Effector memory CD4-positive, alpha-beta T cell (primary cell): ENCODE measurements around the gene MAT2A.

Source experiments
- DNase-seq, 3 donors: peaks; one replicate each; pipeline ENCODE4 v3.0.0-alpha.2; 2020
- H3K27ac ChIP-seq: 2 replicates; pipeline ENCODE4 v1.7.0; 2013; ENCODE audit warnings: mild to moderate bottlenecking, low read length, moderate library complexity; ENCODE audit not compliant: insufficient read depth, poor library complexity, severe bottlenecking
- H3K27me3 ChIP-seq: replicated peaks from 2 replicates; pipeline ENCODE4 v1.7.0; 2013; ENCODE audit warnings: mild to moderate bottlenecking, low read length; ENCODE audit not compliant: insufficient read depth, control insufficient read depth, poor library complexity, severe bottlenecking
- H3K36me3 ChIP-seq: 2 replicates; pipeline ENCODE4 v1.7.0; 2013; ENCODE audit warnings: mild to moderate bottlenecking, low read length, moderate library complexity; ENCODE audit not compliant: control insufficient read depth, insufficient read depth
- H3K4me1 ChIP-seq: 2 replicates; pipeline ENCODE4 v1.7.0; 2013; ENCODE audit warnings: low read length, mild to moderate bottlenecking; ENCODE audit not compliant: control insufficient read depth, insufficient read depth, poor library complexity, severe bottlenecking
- H3K4me3 ChIP-seq: 2 replicates; pipeline ENCODE4 v1.7.0; 2013; ENCODE audit warnings: low read length, low read depth, mild to moderate bottlenecking; ENCODE audit not compliant: insufficient read depth, poor library complexity, severe bottlenecking
- H3K9me3 ChIP-seq: 2 replicates; pipeline ENCODE4 v1.7.0; 2013; ENCODE audit warnings: mild to moderate bottlenecking, low read length, moderate library complexity; ENCODE audit not compliant: control insufficient read depth

MAT2A gene

GRCh38 chr2:85577386-85578242, 38.6 kb downstream of the MAT2A start, which contains the start of gene VAMP8:
Gene VAMP8 (plus strand): TSS chr2:85577586. CDS start chr2:85577647, 61 bp downstream.
- H3K9me3 ChIP-seq, result no peaks in the 10 kb centered on the region
- peak; percentile 37 to 57 (median 46) for DNase-seq
- H3K4me1 ChIP-seq, result peaks cover 20% of the 10 kb centered on the region
- peak within 1 kb of the TSS; percentile 65 for H3K27ac ChIP-seq
- H3K36me3 ChIP-seq, result peaks cover 13% of the 10 kb centered on the region
- H3K27me3 ChIP-seq, result no peaks in the 10 kb centered on the region
- H3K4me3 ChIP-seq, result peak within 1 kb of the TSS; percentile 76

DNA sequence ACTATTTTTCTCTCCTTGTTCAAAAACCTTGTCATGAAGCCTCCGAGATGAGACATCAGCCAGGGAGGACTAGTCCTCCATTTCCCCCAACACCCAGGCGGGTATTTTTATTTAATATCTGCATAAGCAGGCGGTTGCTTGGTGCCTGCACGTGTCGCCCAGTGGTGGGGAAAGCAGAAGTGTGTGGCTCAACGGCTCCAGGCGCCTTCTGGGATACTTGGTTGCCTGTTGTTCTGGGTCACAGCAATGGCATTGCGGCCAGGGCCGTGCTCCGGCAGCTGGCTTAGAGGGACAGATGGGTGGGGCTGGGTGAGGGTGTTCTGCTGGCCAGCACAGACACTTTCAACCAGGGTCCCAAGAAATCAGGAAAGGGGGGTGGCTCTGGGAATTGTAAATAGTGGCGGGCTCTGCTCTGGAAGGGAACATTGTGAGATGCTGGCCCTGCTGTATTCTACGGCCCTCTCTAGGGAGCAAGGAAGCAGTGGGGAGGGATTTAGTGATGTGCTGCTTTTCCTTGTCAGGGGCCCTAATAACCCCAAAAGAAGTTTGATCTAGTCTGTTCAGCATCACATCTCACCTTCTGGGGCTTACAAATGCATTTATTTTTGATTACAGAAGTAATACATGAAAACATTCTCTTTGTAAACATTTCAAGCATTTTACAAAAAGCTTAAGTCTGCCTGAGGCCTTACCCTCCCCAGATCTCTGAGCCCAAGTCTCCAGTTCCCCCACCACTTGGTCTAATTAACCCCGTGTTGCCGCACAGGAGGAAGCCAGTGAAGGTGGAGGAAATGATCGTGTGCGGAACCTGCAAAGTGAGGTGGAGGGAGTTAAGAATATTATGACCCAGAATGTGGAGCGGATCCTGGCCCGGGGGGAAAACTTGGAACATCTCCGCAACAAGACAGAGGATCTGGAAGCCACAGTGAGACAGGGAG, 39.5 kb downstream of the MAT2A start:
- peak overlapping the region; percentile 65 for H3K27ac ChIP-seq

GRCh38 chr2:85579266-85579935, 40.4 kb downstream of the MAT2A start:
- Histone ChIP-seq H3K36me3 (peaks cover 13% of the 10 kb centered on the region), H3K9me3 (no peaks in the 10 kb centered on the region), H3K27me3 (no peaks in the 10 kb centered on the region), H3K4me3 (peak overlapping the region; percentile 76), H3K4me1 (peaks cover 20% of the 10 kb centered on the region), H3K27ac (peak overlapping the region; percentile 65)
- no peak for DNase-seq

More for the DNA sequence above, 39.5 kb downstream of the MAT2A start:
- Histone ChIP-seq H3K9me3 (no peaks in the 10 kb centered on the region), H3K36me3 (peaks cover 13% of the 10 kb centered on the region), H3K4me3 (peak overlapping the region; percentile 76), H3K27me3 (no peaks in the 10 kb centered on the region), H3K4me1 (peaks cover 20% of the 10 kb centered on the region)
- DNase-seq, result no peak

DNA sequence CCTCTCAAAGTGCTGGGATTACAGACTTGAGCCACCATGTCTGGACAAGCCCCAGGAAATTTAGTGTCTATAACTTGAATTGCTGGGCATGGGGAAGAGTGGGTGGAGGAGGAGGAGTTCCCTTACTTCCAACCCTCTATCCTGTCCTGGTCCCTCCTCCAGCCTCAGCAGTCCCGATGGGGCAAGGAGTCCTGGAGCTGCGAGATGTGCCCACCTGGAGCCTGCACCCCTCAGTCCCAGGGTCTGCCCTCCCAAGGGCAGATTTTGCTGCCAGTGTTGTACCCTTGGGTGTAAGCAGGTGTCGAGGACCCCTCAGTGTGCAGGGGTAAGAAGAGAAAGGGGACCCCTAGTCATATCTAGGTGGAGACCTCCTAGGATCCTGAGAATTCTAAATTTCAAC, 41.2 kb downstream of the MAT2A start:
- Histone ChIP-seq H3K9me3 (no peaks in the 10 kb centered on the region), H3K27me3 (no peaks in the 10 kb centered on the region), H3K27ac (no peak overlapping the region), H3K4me3 (no peak overlapping the region), H3K4me1 (peaks cover 25% of the 10 kb centered on the region), H3K36me3 (peaks cover 13% of the 10 kb centered on the region)
- no peak for DNase-seq

GRCh38 chr2:85582492-85582891, 43.5 kb downstream of the MAT2A start:
- no peaks in the 10 kb centered on the region for H3K27me3 ChIP-seq
- H3K4me1 ChIP-seq, result peaks cover 23% of the 10 kb centered on the region
- no peak for DNase-seq
- peaks cover 13% of the 10 kb centered on the region for H3K36me3 ChIP-seq
- H3K27ac ChIP-seq, result no peak overlapping the region
- no peak overlapping the region for H3K4me3 ChIP-seq
- H3K9me3 ChIP-seq, result no peaks in the 10 kb centered on the region

DNA sequence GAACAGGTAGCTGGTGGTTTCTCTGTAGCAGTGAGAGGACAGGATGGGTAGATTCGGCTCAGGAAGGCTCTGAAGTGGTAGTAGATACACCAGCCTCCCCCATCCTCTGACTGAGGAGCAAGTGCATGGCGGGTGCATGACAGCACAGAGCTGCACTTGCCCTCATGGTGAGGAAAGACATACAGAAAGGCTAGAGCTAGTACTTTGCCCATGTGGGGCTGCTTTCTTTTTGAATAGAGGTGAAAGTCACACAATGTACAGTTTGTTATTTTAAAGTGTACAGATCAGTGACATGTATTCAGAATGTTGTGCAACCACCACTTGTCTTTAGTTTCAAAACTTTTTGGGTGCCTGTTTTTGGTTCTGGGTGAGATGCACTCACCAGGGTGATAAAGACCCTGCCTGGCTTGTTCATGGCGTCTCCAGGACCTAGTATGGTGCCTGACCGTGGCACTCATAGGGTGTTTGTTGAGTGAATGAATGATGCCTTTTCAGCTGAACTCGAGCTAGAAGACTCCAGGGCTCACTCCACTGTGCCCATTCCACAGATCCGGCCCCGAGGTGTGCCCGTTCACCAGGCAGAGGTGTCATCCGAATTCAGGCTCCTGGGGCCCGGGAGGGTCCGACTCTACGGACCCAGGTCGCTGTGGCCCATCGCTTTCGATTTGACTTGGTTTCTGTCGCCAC, 44.8 kb downstream of the MAT2A start:
- H3K27ac ChIP-seq, result peak overlapping the region; percentile 72
- H3K4me1 ChIP-seq, result peaks cover 20% of the 10 kb centered on the region
- no peak for DNase-seq
- peak overlapping the region; percentile 65 for H3K4me3 ChIP-seq
- H3K9me3 ChIP-seq, result no peaks in the 10 kb centered on the region
- no peaks in the 10 kb centered on the region for H3K27me3 ChIP-seq
- H3K36me3 ChIP-seq, result peaks cover 13% of the 10 kb centered on the region

DNA sequence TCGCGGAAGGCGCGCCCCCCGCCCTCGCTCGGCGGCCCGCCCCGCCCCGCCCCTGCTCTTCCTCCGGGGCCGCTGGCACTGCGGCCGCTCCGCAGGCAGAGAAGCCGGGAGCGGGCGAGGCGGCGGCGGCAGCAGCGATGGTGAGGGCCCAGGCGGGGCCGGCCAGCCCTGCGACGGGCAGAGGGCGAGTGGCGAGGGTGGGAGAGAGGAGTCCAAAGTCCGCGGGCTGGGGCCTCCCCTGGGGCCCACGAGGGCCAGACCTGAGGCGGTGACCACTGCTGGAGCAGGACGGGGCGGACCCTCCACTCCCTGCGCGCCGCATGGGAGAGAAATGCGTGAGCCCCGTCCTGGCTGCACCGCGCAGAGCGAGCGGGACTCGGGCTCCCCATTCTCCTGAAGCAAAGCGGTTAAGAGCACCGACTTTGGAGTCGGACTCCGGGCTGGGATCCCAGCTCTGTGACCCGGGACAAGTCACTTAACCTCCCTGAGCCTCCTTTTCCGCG, 45.4 kb downstream of the MAT2A start, which contains the start of gene VAMP5:
Gene VAMP5 (plus strand): TSS at position 78 of the 503 bp plus-strand sequence. CDS start 60 bp downstream, at position 138.
- peak; percentile 12 to 32 (median 25) for DNase-seq
- Histone ChIP-seq H3K4me1 (peaks cover 14% of the 10 kb centered on the region), H3K27ac (peak within 1 kb of the TSS; percentile 72)

GRCh38 chr2:85584857-85585780, 46.2 kb downstream of the MAT2A start:
- peaks cover 10% of the 10 kb centered on the region for H3K4me1 ChIP-seq
- H3K27ac ChIP-seq, result peak overlapping the region; percentile 72
- no peaks in the 10 kb centered on the region for H3K9me3 ChIP-seq
- no peaks in the 10 kb centered on the region for H3K27me3 ChIP-seq
- no peak for DNase-seq
- H3K4me3 ChIP-seq, result peak overlapping the region; percentile 65
- peaks cover 13% of the 10 kb centered on the region for H3K36me3 ChIP-seq

More for the DNA sequence above, 45.4 kb downstream of the MAT2A start, which contains the start of gene VAMP5:
- H3K9me3 ChIP-seq, result no peaks in the 10 kb centered on the region
- peaks cover 13% of the 10 kb centered on the region for H3K36me3 ChIP-seq
- H3K27me3 ChIP-seq, result no peaks in the 10 kb centered on the region
- H3K4me3 ChIP-seq, result peak within 1 kb of the TSS; percentile 65
